NOMO-1 (cell line): ENCODE results near the gene ARGLU1.

Experiments
- DNase-seq, 2 experiments: peaks; one replicate each; lab custom pipeline; 2025; ENCODE audit not compliant: unreplicated experiment in 2 of 2; lab: John Stamatoyannopoulos, UW

Gene ARGLU1

DNA sequence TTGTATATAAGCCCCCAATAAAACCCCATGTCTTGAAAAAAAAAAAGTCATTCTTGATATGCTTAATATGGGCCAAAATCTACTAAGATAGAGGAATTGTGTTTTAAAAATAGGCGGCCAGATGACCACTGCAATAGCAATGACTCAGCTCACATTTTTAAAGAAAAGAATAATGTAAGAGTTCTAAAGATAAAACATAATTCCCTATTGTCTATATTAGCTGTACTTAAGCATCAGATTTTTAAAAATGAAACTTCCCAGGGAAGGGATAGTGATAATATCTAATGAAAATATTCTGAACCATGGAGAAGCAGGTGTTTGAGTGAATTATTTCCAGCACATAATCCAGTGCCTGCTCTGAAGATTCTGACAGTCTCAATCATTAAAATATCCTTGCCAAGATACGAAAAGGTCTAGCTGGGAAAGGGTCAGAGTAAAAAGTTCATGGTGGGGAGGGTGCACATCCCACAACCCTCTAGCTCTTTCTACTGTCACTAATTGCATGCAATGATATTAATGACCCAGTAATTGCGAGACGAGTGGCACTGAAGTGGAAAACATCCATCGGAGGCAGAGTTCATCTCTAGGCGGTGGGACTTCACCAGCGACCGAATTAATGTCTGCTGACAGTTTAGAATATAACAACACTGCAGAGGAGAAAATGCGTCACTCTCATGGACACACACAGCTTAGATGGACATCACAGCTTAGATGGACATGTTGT is 64.0 kb downstream of the ARGLU1 start:
- DNase-seq = no peak

DNA sequence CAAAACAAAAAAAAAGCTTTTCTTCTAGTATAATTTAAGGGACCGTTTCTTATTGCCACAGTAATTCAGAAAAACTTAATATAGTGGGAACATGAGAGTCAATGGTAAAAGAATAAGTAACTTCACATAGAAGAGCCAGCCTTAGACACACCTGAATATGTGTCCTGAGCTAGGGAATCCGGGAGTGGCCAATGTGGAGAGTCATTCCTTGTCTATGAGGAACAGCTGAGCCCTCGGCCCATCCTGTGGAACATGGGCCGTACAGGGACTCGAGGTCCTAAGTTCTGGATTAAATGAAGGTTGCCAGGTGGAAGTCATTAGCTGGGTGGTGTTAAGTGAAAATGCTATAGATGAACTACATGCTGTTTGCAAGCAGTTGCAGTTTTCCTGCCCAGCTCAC is 64.7 kb downstream of the ARGLU1 start:
- no peak for DNase-seq

DNA sequence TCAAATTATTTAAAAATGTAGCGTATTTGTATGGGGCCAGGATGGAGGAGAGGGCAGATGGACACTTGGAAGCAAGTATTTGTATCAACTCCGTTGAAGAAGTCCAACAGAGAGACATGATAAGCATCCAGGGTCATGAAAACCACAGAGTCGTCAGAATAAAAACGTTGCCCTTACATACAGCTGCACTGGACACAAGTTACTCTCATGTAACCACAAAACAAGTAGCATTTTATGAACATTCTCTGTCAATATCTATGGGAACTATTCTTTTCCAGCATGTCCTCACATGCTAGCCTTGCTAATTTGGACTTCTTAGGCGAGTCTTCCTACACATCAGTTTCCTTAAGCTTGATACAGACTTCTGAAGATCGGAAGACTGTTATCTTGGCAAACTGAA is 67.5 kb downstream of the ARGLU1 start:
- DNase-seq = no peak

DNA sequence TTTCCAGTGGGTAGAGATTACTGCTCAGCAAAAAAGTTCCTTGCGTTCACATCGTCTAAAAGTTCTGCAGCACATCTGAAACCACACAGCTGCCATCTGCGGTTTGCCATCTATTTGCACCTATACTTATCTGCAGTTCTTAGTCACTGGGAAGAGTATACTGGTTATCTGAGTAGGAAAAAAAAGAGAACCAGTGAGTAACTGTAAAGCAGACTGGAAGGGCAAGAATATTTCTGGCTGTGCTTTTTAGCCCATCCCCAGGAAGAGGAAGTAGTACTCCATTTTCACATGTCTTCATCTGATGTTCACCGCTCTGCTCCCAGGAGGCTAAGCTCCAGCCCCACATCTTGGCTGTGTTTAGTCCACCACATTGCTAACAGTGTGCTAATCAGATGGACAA is 68.0 kb downstream of the ARGLU1 start:
- peak; percentile 86 to 87 for DNase-seq

DNA sequence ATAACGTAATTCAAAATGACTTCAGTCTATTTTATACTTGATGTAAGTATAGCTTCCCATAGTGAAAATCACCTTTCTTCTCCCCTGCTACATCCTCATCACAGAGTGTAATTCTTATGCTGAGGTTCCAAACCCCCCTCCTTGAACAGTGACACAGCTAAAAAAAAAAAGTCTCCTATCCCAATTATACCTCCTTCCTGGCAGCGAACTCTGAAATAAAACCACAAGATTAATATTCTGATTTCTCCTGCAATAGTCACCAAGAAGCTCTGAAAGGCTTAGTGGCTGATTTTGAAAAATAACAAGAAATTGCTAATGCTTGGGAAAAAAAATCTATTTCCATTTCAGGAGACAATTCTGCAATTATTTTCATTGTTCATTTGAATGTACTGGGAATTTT is 68.8 kb downstream of the ARGLU1 start:
- DNase-seq = no peak

DNA sequence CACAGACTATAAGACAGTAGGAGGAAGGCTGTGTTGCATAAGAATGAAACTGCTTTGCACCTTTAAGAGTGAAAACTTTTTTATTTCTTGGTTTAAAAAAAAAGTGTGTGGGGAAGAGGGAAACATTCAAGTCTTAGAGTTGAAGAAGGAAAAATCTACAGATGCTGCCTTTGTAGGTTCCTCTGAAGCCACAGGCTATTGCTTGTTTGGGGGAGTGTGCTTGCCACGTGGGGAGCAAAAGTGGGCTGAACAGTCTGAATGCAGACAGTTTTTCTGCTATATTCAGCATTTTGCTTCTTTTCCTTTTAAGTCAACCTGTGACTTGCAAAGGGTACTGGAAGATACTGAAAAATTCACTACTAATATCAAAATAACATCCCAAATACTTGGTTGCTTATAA is 69.4 kb downstream of the ARGLU1 start:
- peak in 1 of 2 experiments; percentile 60 for DNase-seq

DNA sequence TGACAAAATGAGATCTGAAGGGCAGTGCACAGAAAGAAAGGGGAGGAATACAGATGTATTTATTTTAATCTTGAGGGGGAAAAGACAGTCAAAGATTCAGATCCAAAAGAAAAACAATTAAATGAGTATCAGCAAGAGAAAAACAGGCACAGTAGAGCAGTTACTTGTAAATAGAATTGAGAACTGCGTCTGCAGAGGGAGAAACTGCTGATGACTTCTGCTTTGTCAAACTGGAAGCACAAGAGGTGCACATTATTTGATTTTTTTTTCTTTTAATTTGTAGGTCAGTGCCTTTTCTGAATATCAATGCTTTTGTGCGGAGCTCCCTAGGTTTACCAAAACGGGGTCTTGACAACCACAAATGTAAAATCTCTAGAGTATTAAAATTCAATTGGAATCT is 69.8 kb downstream of the ARGLU1 start:
- peak in 1 of 2 experiments; percentile 60 for DNase-seq

DNA sequence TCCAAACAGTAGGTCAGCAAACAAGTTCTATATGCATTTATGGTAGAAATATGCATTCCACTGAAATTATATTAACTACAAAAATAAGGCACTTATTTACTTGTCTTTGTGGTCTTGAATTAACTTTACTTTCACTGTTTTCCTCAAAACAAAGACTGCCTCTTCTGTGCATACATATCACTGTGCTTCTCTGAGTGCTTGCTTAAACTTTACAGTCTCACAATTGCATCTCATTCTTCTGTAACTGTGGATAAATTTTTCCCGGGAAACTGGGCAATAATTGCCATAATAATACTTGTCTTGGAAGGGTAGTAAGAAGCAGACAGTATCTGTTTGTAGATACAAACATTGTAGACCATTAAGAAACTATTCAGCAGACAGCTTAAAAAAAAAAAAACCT is 70.9 kb downstream of the ARGLU1 start:
- DNase-seq = no peak

DNA sequence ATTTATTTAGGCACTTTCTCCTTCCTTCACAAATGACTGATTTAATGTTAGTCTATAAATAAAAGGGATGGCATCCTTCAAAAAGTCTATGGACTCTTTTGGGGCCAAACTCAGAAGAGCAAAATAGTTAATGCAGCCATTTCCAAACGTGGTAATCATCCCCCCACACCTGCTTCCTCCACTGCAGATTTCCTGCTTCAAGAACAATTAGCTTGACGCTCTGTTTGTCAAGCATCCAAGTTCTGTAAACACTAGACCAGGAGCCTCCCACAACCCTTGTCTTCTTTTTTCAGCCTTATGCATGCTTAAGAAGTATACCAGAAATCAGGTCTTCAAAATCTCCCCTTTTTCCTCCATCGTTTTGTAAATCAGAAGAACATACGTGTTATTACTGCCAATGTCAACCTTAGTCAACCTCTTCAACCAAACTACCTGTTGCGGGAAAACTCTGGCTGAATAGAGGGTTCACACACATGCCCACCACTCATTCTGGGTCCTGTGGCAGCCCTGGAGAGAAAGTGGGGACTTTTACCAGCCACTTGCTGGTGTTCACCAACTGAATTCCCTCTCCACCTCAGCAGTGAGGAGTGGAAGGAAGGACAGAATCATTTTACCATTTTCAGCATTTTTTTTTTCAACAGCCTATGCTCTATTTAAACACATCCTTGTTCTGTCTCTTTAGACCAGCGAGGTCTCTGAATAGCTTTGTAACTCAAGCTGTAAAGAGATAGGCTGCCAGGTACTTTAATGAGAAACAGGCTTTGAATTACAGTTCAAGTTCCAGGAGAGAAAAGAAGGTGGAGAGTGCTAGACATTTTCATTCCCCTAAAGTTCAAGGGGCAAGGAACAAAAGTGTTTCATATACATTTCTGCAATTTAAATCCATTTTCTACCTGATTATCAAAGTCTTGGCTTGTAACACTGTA is 71.6 kb downstream of the ARGLU1 start:
- DNase-seq = no peak

DNA sequence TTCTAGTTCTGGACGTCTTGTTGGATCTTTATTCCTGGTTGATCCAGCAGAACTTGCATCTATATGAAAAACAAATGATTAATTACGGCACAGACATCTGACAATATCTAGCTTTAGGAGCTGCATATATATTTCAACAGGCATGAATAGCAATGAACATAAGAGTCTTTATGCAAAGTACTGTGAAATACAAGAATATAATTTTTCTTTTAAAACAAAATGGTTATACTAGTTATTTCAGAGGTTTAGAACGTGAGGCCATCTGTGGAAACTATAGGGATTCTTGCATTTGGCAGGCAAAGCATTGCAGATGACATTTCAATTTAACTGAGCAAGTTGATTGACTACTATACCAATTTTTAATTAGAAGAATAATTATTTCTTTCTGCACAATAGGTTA is 73.0 kb downstream of the ARGLU1 start:
- no peak for DNase-seq

DNA sequence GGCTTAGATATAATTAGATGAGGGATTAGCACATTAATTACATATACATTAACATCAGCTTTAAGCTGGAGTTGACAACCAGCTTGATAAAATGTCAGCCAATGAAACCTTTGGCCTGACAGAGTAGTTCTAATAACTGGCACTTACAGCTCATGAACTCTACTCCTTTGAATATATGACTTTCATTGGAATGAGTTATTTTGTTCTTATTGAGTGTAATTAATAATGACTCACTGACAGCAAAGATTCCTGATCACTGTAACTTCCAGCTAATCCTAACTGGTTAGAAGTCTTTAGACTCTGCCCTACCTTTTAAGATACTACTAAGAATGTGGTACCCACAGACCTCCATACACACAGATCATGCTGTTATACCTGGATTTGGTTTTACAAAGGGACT is 73.4 kb downstream of the ARGLU1 start:
- DNase-seq = no peak

DNA sequence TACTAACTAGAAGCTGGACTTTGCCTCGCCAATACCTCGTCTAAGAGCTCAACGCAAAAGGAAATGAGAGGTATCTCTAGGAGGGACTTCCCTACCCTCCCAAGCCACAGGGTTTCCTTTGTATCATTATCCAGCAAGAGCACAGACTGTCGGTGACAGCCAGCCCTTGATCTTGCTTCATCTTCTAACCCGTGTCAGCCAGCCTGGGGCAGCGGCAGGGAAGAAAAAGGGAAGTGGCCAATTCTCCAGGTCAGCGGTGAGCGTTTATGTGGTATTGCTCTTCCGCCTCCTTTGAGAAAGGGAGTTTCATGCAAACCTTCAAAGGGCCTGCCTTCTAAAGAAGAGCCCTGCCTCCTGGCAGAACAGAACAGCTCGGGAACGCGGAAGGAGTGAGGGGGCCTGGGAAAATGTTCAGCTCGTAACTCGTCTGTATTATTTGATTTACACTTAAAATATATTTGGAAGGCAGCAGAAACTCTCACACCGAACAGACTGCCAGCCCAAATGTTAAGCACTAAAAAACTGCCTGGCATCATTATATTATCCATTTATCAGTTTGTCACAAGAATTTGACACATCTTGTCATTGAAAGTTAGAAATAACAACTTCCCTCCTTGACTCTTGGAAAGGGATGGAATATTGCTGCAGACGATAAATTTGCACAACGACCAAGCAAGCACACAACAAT is 74.3 kb downstream of the ARGLU1 start:
- DNase-seq = peak; percentile 94 to 96

DNA sequence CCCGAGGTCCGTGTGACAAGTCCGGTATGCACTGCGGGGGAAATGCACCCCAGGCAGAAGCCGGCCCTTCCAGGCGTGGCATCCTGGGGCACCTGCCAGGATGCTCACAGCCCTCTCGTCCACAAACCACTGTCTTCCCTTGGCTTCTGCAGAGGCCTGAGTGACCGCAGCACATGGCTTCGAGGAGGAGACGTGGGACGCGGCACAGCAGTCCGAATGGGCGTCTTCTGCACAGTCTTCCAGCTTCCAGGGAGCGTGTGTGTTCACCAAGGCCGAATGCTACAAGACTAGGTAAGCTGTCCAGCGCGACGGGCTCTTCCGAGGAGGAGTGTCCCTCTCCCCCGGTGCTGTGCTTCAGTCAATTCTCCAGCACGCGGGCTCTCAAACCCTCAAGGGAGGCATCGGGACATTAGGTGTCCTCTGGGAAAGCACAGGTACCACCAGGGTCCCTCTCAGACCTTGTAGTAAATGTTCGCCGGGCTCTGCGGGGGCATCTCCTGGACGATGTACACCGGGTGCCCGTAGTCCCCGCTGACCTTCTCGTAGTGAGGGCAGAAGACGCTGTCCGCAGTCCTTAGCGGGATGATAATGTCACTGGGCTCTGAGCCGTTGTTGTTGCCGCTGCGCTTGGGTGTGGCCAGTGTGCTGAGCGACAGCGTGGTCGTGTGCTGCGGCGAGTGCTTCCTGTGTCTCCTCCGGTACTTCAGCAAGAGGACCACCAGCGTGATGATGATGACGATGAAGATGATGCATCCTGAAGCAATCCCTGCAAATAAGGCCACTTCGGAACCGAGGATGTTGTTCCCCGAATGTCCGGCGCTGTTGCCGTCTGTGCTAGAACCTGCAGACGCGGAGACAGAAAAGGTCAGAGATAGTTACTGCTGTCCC is 75.1 kb downstream of the ARGLU1 start:
- peak in 1 of 2 experiments; percentile 45 for DNase-seq

DNA sequence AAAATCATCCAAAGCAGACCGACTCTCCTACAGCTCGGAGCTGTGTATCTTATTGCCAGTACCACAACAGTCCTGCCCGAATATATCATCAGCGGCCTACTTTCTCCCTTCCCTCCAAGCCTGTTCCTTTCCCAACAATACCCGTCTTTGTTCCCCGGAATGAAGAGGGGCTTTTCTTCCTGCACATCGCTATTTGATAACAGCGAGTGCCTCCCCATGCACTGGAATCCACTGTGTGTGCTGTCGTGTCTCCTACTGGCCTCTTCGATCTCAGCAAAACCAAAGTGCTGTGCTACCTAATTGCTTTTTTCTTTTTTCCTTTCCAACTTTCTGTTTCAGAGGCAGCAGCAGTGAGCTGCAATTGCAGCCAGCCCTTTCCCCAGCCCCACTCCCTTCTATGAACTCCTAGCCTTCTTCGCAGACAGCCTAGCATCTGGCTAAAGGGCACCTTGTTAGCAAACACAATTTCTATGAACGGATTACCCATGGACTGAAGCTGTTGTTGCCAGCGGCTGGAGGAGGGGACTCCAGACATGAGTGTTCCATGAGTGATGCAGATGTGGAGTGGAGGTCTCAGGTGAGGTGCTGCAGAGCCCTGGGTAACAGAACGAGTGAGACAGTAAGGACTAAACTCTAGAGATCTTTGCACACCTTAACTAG is 75.9 kb downstream of the ARGLU1 start:
- DNase-seq = no peak
